Measurements from ENCODE around the gene ANXA10. TPM values are rescaled to one million over a fixed set of nuclear protein-coding genes. Genes with fewer than 3 reads are reported as not detected.

ANXA10 gene
- total and polyA plus RNA-seq, 2 experiments from 2014 or later = 18.5 to 33.4 TPM

DNA sequence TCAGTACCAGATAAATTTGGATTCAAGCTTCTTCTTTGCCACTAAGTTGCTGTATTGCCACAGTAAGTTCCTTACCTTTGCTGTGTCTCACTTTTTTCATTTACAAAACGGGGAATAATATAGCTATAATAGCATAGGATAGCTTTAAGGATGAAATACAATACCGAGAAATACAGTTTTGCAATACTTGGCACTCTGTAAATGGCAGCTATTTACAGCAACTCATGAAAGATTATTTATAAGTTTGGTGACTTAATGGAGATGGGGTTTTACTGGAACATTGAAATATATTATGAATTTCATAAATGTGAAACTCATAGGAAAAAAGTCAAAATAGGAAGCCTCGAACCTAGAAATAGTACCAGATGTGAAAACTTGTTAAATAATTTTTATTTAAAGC is 27.6 kb downstream of the ANXA10 start:
- no peaks in the 10 kb centered on the region for H4K20me1 ChIP-seq (ENCODE audit: insufficient read depth, poor library complexity, severe bottlenecking)
- H3K79me2 ChIP-seq = no peaks in the 10 kb centered on the region
- no peak overlapping the region for H3K4me3 ChIP-seq
- H3K9me3 ChIP-seq (ENCODE audit: low read depth) = no peaks in the 10 kb centered on the region
- H3K4me1 ChIP-seq (ENCODE audit: insufficient read depth) = no peaks in the 10 kb centered on the region
- H3K4me2 ChIP-seq = no peak overlapping the region
- H3K36me3 ChIP-seq (replicated peaks; ENCODE audit: insufficient read depth, low read depth) = no peaks in the 10 kb centered on the region
- 82% methylated on average over 3 of the region's 3 CpGs for WGBS (ENCODE audit: low lambda C conversion rate, missing lambda C conversion rate)
- no peak for DNase-seq (ENCODE audit: low spot score)
- H3K27ac ChIP-seq = no peak overlapping the region
- H2AFZ ChIP-seq = no peak overlapping the region
- TF ChIP-seq EZH2 (IDR thresholded peaks at IDR 0.05; ENCODE audit: borderline replicate concordance) (no peak), EZH2phosphoT487 (IDR thresholded peaks at IDR 0.05; ENCODE audit: low read depth, severe bottlenecking, unreplicated experiment) (no peak)
- TF ChIP-seq, protein P1, sequence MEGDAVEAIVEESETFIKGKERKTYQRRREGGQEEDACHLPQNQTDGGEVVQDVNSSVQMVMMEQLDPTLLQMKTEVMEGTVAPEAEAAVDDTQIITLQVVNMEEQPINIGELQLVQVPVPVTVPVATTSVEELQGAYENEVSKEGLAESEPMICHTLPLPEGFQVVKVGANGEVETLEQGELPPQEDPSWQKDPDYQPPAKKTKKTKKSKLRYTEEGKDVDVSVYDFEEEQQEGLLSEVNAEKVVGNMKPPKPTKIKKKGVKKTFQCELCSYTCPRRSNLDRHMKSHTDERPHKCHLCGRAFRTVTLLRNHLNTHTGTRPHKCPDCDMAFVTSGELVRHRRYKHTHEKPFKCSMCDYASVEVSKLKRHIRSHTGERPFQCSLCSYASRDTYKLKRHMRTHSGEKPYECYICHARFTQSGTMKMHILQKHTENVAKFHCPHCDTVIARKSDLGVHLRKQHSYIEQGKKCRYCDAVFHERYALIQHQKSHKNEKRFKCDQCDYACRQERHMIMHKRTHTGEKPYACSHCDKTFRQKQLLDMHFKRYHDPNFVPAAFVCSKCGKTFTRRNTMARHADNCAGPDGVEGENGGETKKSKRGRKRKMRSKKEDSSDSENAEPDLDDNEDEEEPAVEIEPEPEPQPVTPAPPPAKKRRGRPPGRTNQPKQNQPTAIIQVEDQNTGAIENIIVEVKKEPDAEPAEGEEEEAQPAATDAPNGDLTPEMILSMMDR (IDR thresholded peaks at IDR 0.05; ENCODE audit: poor library complexity) = no peak
- H3K27me3 ChIP-seq = no peaks in the 10 kb centered on the region
- no peaks in the 10 kb centered on the region for H3K9me2 ChIP-seq (replicated peaks; ENCODE audit: insufficient read depth)

DNA sequence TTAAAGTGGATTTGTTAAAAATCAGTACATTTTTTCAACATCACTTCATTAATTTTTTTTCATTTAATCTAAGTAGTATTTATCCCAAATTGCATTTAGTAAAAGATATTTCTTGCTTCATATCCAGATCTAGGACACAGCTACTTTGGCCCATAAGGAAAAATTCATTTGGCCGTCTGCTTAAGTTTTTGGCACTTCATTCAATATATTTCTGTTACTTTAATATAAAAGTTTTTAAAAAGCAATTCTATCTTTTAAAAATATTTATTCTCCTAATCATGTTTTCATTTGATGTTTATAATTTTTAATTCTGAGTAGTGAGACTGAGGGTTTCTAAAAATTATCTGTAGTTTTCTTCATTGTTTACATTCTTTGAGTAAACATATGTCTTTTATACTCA is 28.5 kb downstream of the ANXA10 start:
- no peaks in the 10 kb centered on the region for H4K20me1 ChIP-seq (ENCODE audit: insufficient read depth, poor library complexity, severe bottlenecking)
- H3K36me3 ChIP-seq (replicated peaks; ENCODE audit: insufficient read depth, low read depth) = no peaks in the 10 kb centered on the region
- TF ChIP-seq EZH2 (IDR thresholded peaks at IDR 0.05; ENCODE audit: borderline replicate concordance) = no peak
- no peak for TF ChIP-seq EZH2phosphoT487 (IDR thresholded peaks at IDR 0.05; ENCODE audit: low read depth, severe bottlenecking, unreplicated experiment)
- TF ChIP-seq, protein P1 (IDR thresholded peaks at IDR 0.05; ENCODE audit: poor library complexity) = no peak
- no peak overlapping the region for H3K27ac ChIP-seq
- H2AFZ ChIP-seq = no peak overlapping the region
- no peak overlapping the region for H3K4me2 ChIP-seq
- H3K79me2 ChIP-seq = no peaks in the 10 kb centered on the region
- H3K4me3 ChIP-seq = no peak overlapping the region
- no peak for DNase-seq (ENCODE audit: low spot score)
- no peaks in the 10 kb centered on the region for H3K9me2 ChIP-seq (replicated peaks; ENCODE audit: insufficient read depth)
- no peaks in the 10 kb centered on the region for H3K27me3 ChIP-seq
- no peaks in the 10 kb centered on the region for H3K4me1 ChIP-seq (ENCODE audit: insufficient read depth)
- H3K9me3 ChIP-seq (ENCODE audit: low read depth) = no peaks in the 10 kb centered on the region
- 89% methylated on average over 1 of the region's 1 CpG for WGBS (ENCODE audit: low lambda C conversion rate, missing lambda C conversion rate)

DNA sequence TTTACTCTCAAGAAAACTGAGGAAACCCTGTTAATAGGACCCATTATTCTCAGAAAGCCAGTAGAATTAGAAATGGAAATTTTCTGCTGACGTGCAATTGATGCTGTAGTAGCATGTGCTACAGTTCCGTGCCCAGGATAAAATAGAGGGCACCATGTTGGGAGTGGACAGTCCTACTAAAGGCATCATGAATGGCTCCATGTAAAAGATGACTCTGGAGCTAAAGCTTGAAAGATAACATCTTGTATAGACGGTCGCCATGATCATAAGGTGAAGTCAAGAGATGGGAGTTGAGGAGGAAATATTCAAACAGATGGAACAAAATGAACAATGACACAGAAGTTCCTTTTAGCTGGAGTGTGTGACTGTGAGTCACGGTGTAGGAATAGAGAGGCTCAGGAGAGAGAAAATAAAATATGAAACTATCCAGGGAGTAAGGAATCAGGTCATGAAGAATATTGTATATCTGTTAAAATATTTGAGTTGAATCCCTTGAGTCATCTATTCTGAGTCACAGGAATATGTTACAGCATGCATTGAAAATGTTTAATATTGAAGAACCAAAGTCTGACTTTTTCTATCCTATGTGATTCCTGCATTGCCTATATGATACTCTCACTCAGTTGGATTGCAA is 31.8 kb downstream of the ANXA10 start:
- no peak for TF ChIP-seq EZH2phosphoT487 (IDR thresholded peaks at IDR 0.05; ENCODE audit: low read depth, severe bottlenecking, unreplicated experiment)
- no peak for TF ChIP-seq EZH2 (IDR thresholded peaks at IDR 0.05; ENCODE audit: borderline replicate concordance)
- TF ChIP-seq, protein P1 (IDR thresholded peaks at IDR 0.05; ENCODE audit: poor library complexity) = no peak
- Histone ChIP-seq H3K4me3 (no peak overlapping the region), H3K79me2 (no peaks in the 10 kb centered on the region), H3K9me2 (replicated peaks; ENCODE audit: insufficient read depth) (no peaks in the 10 kb centered on the region), H3K36me3 (replicated peaks; ENCODE audit: insufficient read depth, low read depth) (no peaks in the 10 kb centered on the region), H3K4me1 (ENCODE audit: insufficient read depth) (no peaks in the 10 kb centered on the region), H2AFZ (no peak overlapping the region), H3K9me3 (ENCODE audit: low read depth) (no peaks in the 10 kb centered on the region), H4K20me1 (ENCODE audit: insufficient read depth, poor library complexity, severe bottlenecking) (no peaks in the 10 kb centered on the region), H3K27me3 (no peaks in the 10 kb centered on the region), H3K4me2 (no peak overlapping the region), H3K27ac (no peak overlapping the region)
- WGBS (ENCODE audit: low lambda C conversion rate, missing lambda C conversion rate) = 91% methylated on average over 5 of the region's 5 CpGs
- no peak for DNase-seq (ENCODE audit: low spot score)
